H1 (cell line): Measurements from ENCODE around the gene THTPA. TPM values are rescaled to one million over a fixed set of nuclear protein-coding genes. Genes with fewer than 3 reads are reported as not detected.

Experiments used
- CTCF ChIA-PET: fragments of 300-600 bp; sonication (Branson Sonifier 250); formaldehyde crosslinking; loops from one replicate; lab custom pipeline; 2021; ENCODE audit not compliant: partially characterized antibody; lab: Charles Lee
- POLR2A ChIA-PET: fragments of 300-600 bp; sonication (Branson Sonifier 250); formaldehyde crosslinking; loops from one replicate; lab custom pipeline; 2021; ENCODE audit warnings: inconsistent platforms; ENCODE audit not compliant: partially characterized antibody; lab: Charles Lee
- DNase-seq, 2 experiments: peaks; one replicate each; pipeline versions ENCODE4 v3.0.0 to v3.0.0-alpha.2; 2010 to 2022; ENCODE audit warnings: low spot score in 2 of 2, low read depth in 1 of 2, mixed read lengths in 1 of 2
- FAIRE-seq: peaks from 2 replicates; lab custom pipeline; 2011; peaks lifted over from hg19 to GRCh38; lab: Jason Lieb, UNC
- H2AFZ ChIP-seq: 2 replicates; pipeline ENCODE4 v1.8.1; 2012; ENCODE audit warnings: low read length, inconsistent platforms
- H2AK5ac ChIP-seq: 2 replicates; pipeline ENCODE4 v1.6.1; 2013; ENCODE audit warnings: low read depth, low read length
- H2BK120ac ChIP-seq: replicated peaks from 2 replicates; pipeline ENCODE3; 2013; ENCODE audit warnings: low read depth, low read length, inconsistent platforms
- H2BK12ac ChIP-seq: 2 replicates; pipeline ENCODE4 v1.6.1; 2013; ENCODE audit warnings: low read depth, low read length
- H2BK15ac ChIP-seq: 2 replicates; pipeline ENCODE4 v1.6.1; 2013; ENCODE audit warnings: low read length
- H2BK20ac ChIP-seq: 2 replicates; pipeline ENCODE4 v1.6.1; 2013; ENCODE audit warnings: low read length
- H2BK5ac ChIP-seq: 2 replicates; pipeline ENCODE4 v1.6.1; 2013; ENCODE audit warnings: low read depth, low read length
- H3K14ac ChIP-seq: 2 replicates; pipeline ENCODE4 v1.6.1; 2013; ENCODE audit warnings: inconsistent platforms; ENCODE audit not compliant: insufficient read length
- H3K18ac ChIP-seq: 2 replicates; pipeline ENCODE4 v1.6.1; 2013; ENCODE audit warnings: low read length; ENCODE audit errors: extremely low read depth
- H3K23ac ChIP-seq: 2 replicates; pipeline ENCODE4 v1.6.1; 2013; ENCODE audit warnings: inconsistent platforms; ENCODE audit not compliant: insufficient read length
- H3K23me2 ChIP-seq: 2 replicates; pipeline ENCODE4 v1.6.1; 2013; ENCODE audit warnings: low read depth, low read length
- H3K27ac ChIP-seq: 2 replicates; pipeline ENCODE4 v1.6.1; 2011; ENCODE audit warnings: low read depth, low read length, inconsistent platforms
- H3K27me3 ChIP-seq, 4 experiments: replicated peaks in 1 of 4; 1 replicate in 1 of 4; 2 replicates in 3 of 4; pipeline versions ENCODE4 v1.6.1 to v1.8.1; 2011 to 2013; ENCODE audit warnings: low read length in 3 of 4, mild to moderate bottlenecking in 3 of 4, inconsistent platforms in 2 of 4, mixed read lengths in 2 of 4, moderate library complexity in 1 of 4; ENCODE audit not compliant: control insufficient read depth in 3 of 4, insufficient read depth in 3 of 4; ENCODE audit errors: extremely low read depth in 1 of 4
- H3K36me3 ChIP-seq, 4 experiments: 2 replicates each; pipeline versions ENCODE4 v1.6.1 to v1.8.1; 2011 to 2013; ENCODE audit warnings: mild to moderate bottlenecking in 4 of 4, low read length in 3 of 4, moderate library complexity in 2 of 4, control low read depth in 1 of 4, inconsistent platforms in 1 of 4; ENCODE audit not compliant: insufficient read depth in 4 of 4, control insufficient read depth in 2 of 4
- H3K4ac ChIP-seq: replicated peaks from 2 replicates; pipeline ENCODE3; 2013; ENCODE audit warnings: low read length, low read depth, mixed read lengths, inconsistent platforms; ENCODE audit not compliant: insufficient read length
- H3K4me1 ChIP-seq, 4 experiments: replicated peaks in 1 of 4; 1 replicate in 1 of 4; 2 replicates in 3 of 4; pipeline versions ENCODE4 v1.6.1 to v1.8.1; 2011 to 2013; ENCODE audit warnings: low read length in 3 of 4, inconsistent platforms in 2 of 4, mixed read lengths in 1 of 4; ENCODE audit not compliant: insufficient read depth in 4 of 4, control insufficient read depth in 3 of 4
- H3K4me2 ChIP-seq, 2 experiments: 2 replicates each; pipeline versions ENCODE4 v1.6.1 to v1.8.1; 2011 to 2013; ENCODE audit warnings: low read depth in 2 of 2, low read length in 2 of 2, control low read depth in 1 of 2, inconsistent platforms in 1 of 2, mild to moderate bottlenecking in 1 of 2; ENCODE audit not compliant: insufficient read depth in 1 of 2
- H3K4me3 ChIP-seq, 4 experiments: fragments of 200-600, 300-600 bp in 1 of 4; sonication (generic), shearing (Covaris generic), sonication (Bioruptor Twin) in 1 of 4; 2 replicates each; pipeline versions ENCODE4 v1.5.1 to v1.8.1; 2011 to 2016; ENCODE audit warnings: low read length in 4 of 4, low read depth in 3 of 4, control low read depth in 2 of 4, inconsistent platforms in 2 of 4, mild to moderate bottlenecking in 2 of 4, mixed read lengths in 1 of 4, moderate library complexity in 1 of 4; ENCODE audit not compliant: insufficient read depth in 2 of 4; ENCODE audit errors: extremely low read depth in 1 of 4
- H3K56ac ChIP-seq: replicated peaks from 2 replicates; pipeline ENCODE3; 2013; ENCODE audit warnings: low read depth, mild to moderate bottlenecking, mixed read lengths, low read length, inconsistent platforms; ENCODE audit not compliant: insufficient read length
- H3K79me1 ChIP-seq: 2 replicates; pipeline ENCODE4 v1.6.1; 2013; ENCODE audit warnings: low read depth, low read length, control low read depth
- H3K79me2 ChIP-seq, 2 experiments: 2 replicates each; pipeline versions ENCODE4 v1.6.1 to v1.8.1; 2012 to 2013; ENCODE audit warnings: low read length in 2 of 2, mild to moderate bottlenecking in 2 of 2, inconsistent platforms in 1 of 2; ENCODE audit not compliant: insufficient read depth in 2 of 2, control insufficient read depth in 1 of 2
- H3K9ac ChIP-seq, 4 experiments: replicated peaks in 1 of 4; 1 replicate in 1 of 4; 2 replicates in 3 of 4; pipeline versions ENCODE4 v1.6.1 to v1.8.1; 2011 to 2013; ENCODE audit warnings: low read depth in 3 of 4, low read length in 3 of 4, control low read depth in 2 of 4, mild to moderate bottlenecking in 2 of 4, moderate library complexity in 2 of 4, inconsistent platforms in 1 of 4; ENCODE audit errors: extremely low read depth in 1 of 4
- H3K9me3 ChIP-seq, 2 experiments: 2 replicates each; pipeline versions ENCODE4 v1.6.1 to v1.8.1; 2012 to 2013; ENCODE audit warnings: mild to moderate bottlenecking in 2 of 2, moderate library complexity in 2 of 2, control low read depth in 1 of 2, inconsistent platforms in 1 of 2, low read depth in 1 of 2, low read length in 1 of 2, mixed read lengths in 1 of 2; ENCODE audit not compliant: insufficient read depth in 2 of 2
- H4K20me1 ChIP-seq, 2 experiments: replicated peaks in 1 of 2; 2 replicates each; pipeline versions ENCODE3 to v1.8.1; 2011 to 2013; ENCODE audit warnings: inconsistent platforms in 2 of 2, low read length in 2 of 2, mild to moderate bottlenecking in 1 of 2; ENCODE audit not compliant: insufficient read depth in 2 of 2, control insufficient read depth in 1 of 2
- H4K5ac ChIP-seq: 2 replicates; pipeline ENCODE4 v1.6.1; 2013; ENCODE audit warnings: low read length, low read depth, mixed read lengths, inconsistent platforms; ENCODE audit not compliant: insufficient read length
- H4K8ac ChIP-seq: 2 replicates; pipeline ENCODE4 v1.8.0; 2013; ENCODE audit warnings: mild to moderate bottlenecking, moderate library complexity, low read length, inconsistent platforms; ENCODE audit not compliant: insufficient read depth; ENCODE audit errors: extremely low read depth
- H4K91ac ChIP-seq: replicated peaks from 2 replicates; pipeline ENCODE3; 2013; ENCODE audit warnings: low read length, mixed read lengths, inconsistent platforms; ENCODE audit not compliant: insufficient read length
- CHD2 ChIP-seq: IDR thresholded peaks from 2 replicates; pipeline ENCODE4 v1.6.1; 2012; ENCODE audit warnings: low read length, improper control_type of control experiment
- EGR1 ChIP-seq: IDR thresholded peaks from 2 replicates; pipeline ENCODE4 v1.6.1; 2011; ENCODE audit warnings: low read depth, low read length, borderline replicate concordance
- JUN ChIP-seq: IDR thresholded peaks from 2 replicates; pipeline ENCODE4 v1.6.1; 2011; ENCODE audit warnings: low read depth, mild to moderate bottlenecking, improper control_type of control experiment, low read length
- KDM4A ChIP-seq: IDR thresholded peaks from one replicate; pipeline ENCODE4 v1.7.1; 2012; ENCODE audit warnings: low read depth, mild to moderate bottlenecking, moderate library complexity, low read length, inconsistent platforms; ENCODE audit not compliant: severe bottlenecking
- MAFK ChIP-seq: IDR thresholded peaks from 2 replicates; pipeline ENCODE4 v1.6.1; 2012; ENCODE audit warnings: low read depth, mild to moderate bottlenecking, improper control_type of control experiment, low read length
- NANOG ChIP-seq: IDR thresholded peaks from 2 replicates; pipeline ENCODE4 v1.6.1; 2011; ENCODE audit warnings: low read length, low read depth, mild to moderate bottlenecking, inconsistent platforms; ENCODE audit not compliant: insufficient read depth, poor library complexity, severe bottlenecking
- POU5F1 ChIP-seq: IDR thresholded peaks from 2 replicates; pipeline ENCODE4 v1.6.1; 2011; ENCODE audit warnings: low read depth, mild to moderate bottlenecking, low read length, moderate library complexity
- SIN3A ChIP-seq, 2 experiments: IDR thresholded peaks in 1 of 2; conservative IDR thresholded peaks in 1 of 2; 2 replicates each; pipeline ENCODE4 v1.6.1; 2011 to 2012; ENCODE audit warnings: low read length in 2 of 2, improper control_type of control experiment in 1 of 2, low read depth in 1 of 2, mild to moderate bottlenecking in 1 of 2
- SIRT6 ChIP-seq: IDR thresholded peaks from one replicate; pipeline ENCODE4 v1.7.1; 2012; ENCODE audit warnings: low read length, inconsistent platforms
- SP2 ChIP-seq: IDR thresholded peaks from 2 replicates; pipeline ENCODE4 v1.6.1; 2012; ENCODE audit warnings: mild to moderate bottlenecking, low read length, inconsistent platforms
- WGBS, 2 experiments: shearing (Covaris generic) in 1 of 2; methylation state at CpG; one replicate each; pipeline versions ENCODE4 v1.1.6 to v1.1.7; 2013 to 2015; ENCODE audit warnings: low lambda C conversion rate in 2 of 2, mixed read lengths in 2 of 2, inconsistent platforms in 1 of 2, low coverage in 1 of 2, missing lambda C conversion rate in 1 of 2; ENCODE audit not compliant: insufficient replicate concordance in 2 of 2, insufficient coverage in 1 of 2, insufficient read length in 1 of 2; ENCODE audit errors: extremely low coverage in 1 of 2, missing lambda C conversion rate in 1 of 2; 5-methylcytosine and 5-hydroxymethylcytosine counted together
- polyA plus RNA-seq, 7 experiments: library from polyadenylated mRNA; depleted of rRNA in 3 of 7; stranded (reverse) in 5 of 7; unstranded in 2 of 7; fragments of >200 nt in 5 of 7; fragments of 200-250 nt in 2 of 7; gene quantifications; 1 replicate in 5 of 7; 2 replicates in 1 of 7; 4 replicates in 1 of 7; pipeline versions ENCODE4 v1.2.1 to v1.2.3, GENCODE V29; 2011 to 2013; ENCODE audit warnings: missing spikeins in 2 of 7, mixed read lengths in 2 of 7
- total RNA-seq: library from RNA; stranded (reverse); fragmentation: NEBNext Ultra II Directional; extraction: Animal tissue kit (Norgen Biotek cat#: 25700); gene quantifications from 2 replicates; pipeline ENCODE4 v1.2.1, GENCODE V29; 2021
- TF ChIP-seq, protein P1 (sequence below), 3 experiments: IDR thresholded peaks; 1 replicate in 2 of 3; 2 replicates in 1 of 3; pipeline versions ENCODE4 v1.5.1 to v1.6.1; 2011; ENCODE audit warnings: low read length in 3 of 3, mild to moderate bottlenecking in 3 of 3, inconsistent platforms in 2 of 3, low read depth in 1 of 3, moderate library complexity in 1 of 3; ENCODE audit not compliant: insufficient read depth in 1 of 3; ENCODE audit errors: control extremely low read depth in 1 of 3

The THTPA gene
- total and polyA plus RNA-seq, 2 of the 8 experiments (the other 6 are each of a cell fraction or from before 2014, with no cell fraction given) = 16.6 to 19.0 TPM

- Histone ChIP-seq H3K4me3 (no peak overlapping the region), H2BK20ac (no peak overlapping the region), H4K20me1 (no peaks in the 10 kb centered on the region), H4K8ac (no peak overlapping the region), H2BK12ac (no peak overlapping the region), H3K4ac (no peak overlapping the region), H3K79me1 (no peaks in the 10 kb centered on the region), H3K18ac (no peak overlapping the region), H3K4me1 (no peaks in the 10 kb centered on the region), H3K23me2 (no peaks in the 10 kb centered on the region; the same call in 1 of the 2 replicates), H3K9me3 (no peaks in the 10 kb centered on the region; a peak in 1 of 4 replicates), H3K79me2 (no peaks in the 10 kb centered on the region), H2AK5ac (no peak overlapping the region), H3K36me3 (no peaks in the 10 kb centered on the region), H2AFZ (no peak overlapping the region), H3K56ac (no peak overlapping the region), H4K91ac (no peak overlapping the region), H2BK120ac (no peak overlapping the region), H3K4me2 (no peak overlapping the region), H3K27me3 (no peaks in the 10 kb centered on the region; a peak in 1 of 7 replicates), H3K23ac (no peak overlapping the region), H2BK15ac (0 out of 2 replicates have a peak overlapping the region, but pooled peaks have one; percentile 46), H2BK5ac (no peak overlapping the region), H4K5ac (no peak overlapping the region), H3K27ac (no peak overlapping the region), H3K14ac (no peak overlapping the region), H3K9ac (no peak overlapping the region)
- DNase-seq (no peak), FAIRE-seq (no peak)
- 65% methylated on average over 2 of the region's 2 CpGs; no CpG with 5 or more reads in 1 of the 2 experiments for WGBS, 2 experiments
- CTCF ChIA-PET = interaction anchor here (1.1 to 2.0 kb wide), 5 partner anchors 14 to 327 kb away, joined by 3 to 13 read pairs (median 5); no protein-coding TSS in a partner anchor
- POLR2A ChIA-PET = interaction anchor here (0.8 to 1.1 kb wide), 3 partner anchors 8 to 575 kb away, joined by 3 read pairs; no protein-coding TSS in a partner anchor
- TF ChIP-seq, protein P1, sequence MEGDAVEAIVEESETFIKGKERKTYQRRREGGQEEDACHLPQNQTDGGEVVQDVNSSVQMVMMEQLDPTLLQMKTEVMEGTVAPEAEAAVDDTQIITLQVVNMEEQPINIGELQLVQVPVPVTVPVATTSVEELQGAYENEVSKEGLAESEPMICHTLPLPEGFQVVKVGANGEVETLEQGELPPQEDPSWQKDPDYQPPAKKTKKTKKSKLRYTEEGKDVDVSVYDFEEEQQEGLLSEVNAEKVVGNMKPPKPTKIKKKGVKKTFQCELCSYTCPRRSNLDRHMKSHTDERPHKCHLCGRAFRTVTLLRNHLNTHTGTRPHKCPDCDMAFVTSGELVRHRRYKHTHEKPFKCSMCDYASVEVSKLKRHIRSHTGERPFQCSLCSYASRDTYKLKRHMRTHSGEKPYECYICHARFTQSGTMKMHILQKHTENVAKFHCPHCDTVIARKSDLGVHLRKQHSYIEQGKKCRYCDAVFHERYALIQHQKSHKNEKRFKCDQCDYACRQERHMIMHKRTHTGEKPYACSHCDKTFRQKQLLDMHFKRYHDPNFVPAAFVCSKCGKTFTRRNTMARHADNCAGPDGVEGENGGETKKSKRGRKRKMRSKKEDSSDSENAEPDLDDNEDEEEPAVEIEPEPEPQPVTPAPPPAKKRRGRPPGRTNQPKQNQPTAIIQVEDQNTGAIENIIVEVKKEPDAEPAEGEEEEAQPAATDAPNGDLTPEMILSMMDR (IDR thresholded peaks at IDR 0.05; ENCODE audit: control extremely low read depth in 1 of 3, insufficient read depth in 1 of 3, low read depth in 1 of 3, low read length in 3 of 3) = no peak
- TF ChIP-seq SIN3A (conservative IDR thresholded peaks at IDR 0.05 in 1 of 2, IDR thresholded peaks at IDR 0.05 in 1 of 2; ENCODE audit: low read depth in 1 of 2, low read length in 2 of 2) (no peak), KDM4A (no peak), SP2 (no peak), POU5F1 (no peak), JUN (no peak), CHD2 (no peak), NANOG (no peak), SIRT6 (no peak), EGR1 (no peak), MAFK (no peak)
These were observed 47.0 kb downstream of the THTPA start for GRCh38 chr14:23603103-23603502.
